SK-N-SH (cell line): Measurements from ENCODE around the gene SIX4. TPM values are rescaled to one million over a fixed set of nuclear protein-coding genes. Genes with fewer than 3 reads are reported as not detected.

Experiments used
- CTCF ChIA-PET: fragments of 300-600, 350-600 bp; formaldehyde crosslinking; extraction: SDS; loops from one replicate; lab custom pipeline; 2021; lab: Yijun Ruan, JAX
- POLR2A ChIA-PET: fragments of 350-600 bp; sonication (Branson Sonifier 250); formaldehyde crosslinking; extraction: SDS; loops from one replicate; lab custom pipeline; 2020; ENCODE audit warnings: antibody characterized with exemption, inconsistent platforms; lab: Yijun Ruan, JAX
- DNase-seq: peaks from one replicate; pipeline ENCODE4 v3.0.0; 2012
- H2AFZ ChIP-seq: fragments of 200-600 bp; sonication (generic); 2 replicates; pipeline ENCODE4 v1.8.1; 2016; ENCODE audit warnings: antibody characterized with exemption, mild to moderate bottlenecking, low read depth
- H3F3A ChIP-seq: fragments of 200-600 bp; sonication (generic); replicated peaks from 2 replicates; pipeline ENCODE3; 2016; ENCODE audit warnings: antibody characterized with exemption, mild to moderate bottlenecking; ENCODE audit not compliant: insufficient read depth
- H3K27ac ChIP-seq, 2 experiments: fragments of 200-500 bp in 1 of 2; fragments of 200-600 bp in 1 of 2; sonication (Bioruptor generic) in 1 of 2; sonication (generic), shearing (Covaris generic) in 1 of 2; 2 replicates each; pipeline versions ENCODE4 v1.5.1 to v1.6.1; 2014 to 2016; ENCODE audit warnings: low read depth in 2 of 2, inconsistent platforms in 1 of 2, low read length in 1 of 2, mild to moderate bottlenecking in 1 of 2, mixed read lengths in 1 of 2
- H3K27me3 ChIP-seq: fragments of 200-600 bp; sonication (generic), shearing (Covaris generic); 2 replicates; pipeline ENCODE4 v1.6.1; 2016; ENCODE audit warnings: mixed run types; ENCODE audit not compliant: insufficient read depth
- H3K36me3 ChIP-seq, 2 experiments: fragments of 200-500 bp in 1 of 2; fragments of 200-600 bp in 1 of 2; sonication (Bioruptor generic) in 1 of 2; sonication (generic) in 1 of 2; replicated peaks in 1 of 2; 2 replicates each; pipeline versions ENCODE3 to v1.5.1; 2014 to 2016; ENCODE audit warnings: low read length in 1 of 2, mild to moderate bottlenecking in 1 of 2; ENCODE audit not compliant: insufficient read depth in 2 of 2, control insufficient read depth in 1 of 2
- H3K4me1 ChIP-seq, 2 experiments: fragments of 200-500 bp in 1 of 2; fragments of 200-600 bp in 1 of 2; sonication (Bioruptor generic) in 1 of 2; sonication (generic), shearing (Covaris generic) in 1 of 2; 2 replicates each; pipeline versions ENCODE4 v1.5.1 to v1.6.1; 2014 to 2016; ENCODE audit warnings: low read depth in 1 of 2, low read length in 1 of 2, mixed run types in 1 of 2; ENCODE audit not compliant: insufficient read depth in 2 of 2, control insufficient read depth in 1 of 2
- H3K4me2 ChIP-seq: fragments of 200-600 bp; sonication (generic), shearing (Covaris generic); 2 replicates; pipeline ENCODE4 v1.6.1; 2017; ENCODE audit warnings: mixed run types
- H3K4me3 ChIP-seq, 2 experiments: fragments of 200-500 bp in 1 of 2; fragments of 200-600 bp in 1 of 2; sonication (Bioruptor generic) in 1 of 2; sonication (generic), shearing (Covaris generic) in 1 of 2; 2 replicates each; pipeline versions ENCODE4 v1.5.1 to v1.8.1; 2014 to 2016; ENCODE audit warnings: low read depth in 2 of 2, inconsistent platforms in 1 of 2, low read length in 1 of 2, mild to moderate bottlenecking in 1 of 2, mixed read lengths in 1 of 2, moderate library complexity in 1 of 2
- H3K79me2 ChIP-seq: fragments of 200-600 bp; sonication (generic); 2 replicates; pipeline ENCODE4 v1.8.1; 2017; ENCODE audit warnings: mild to moderate bottlenecking; ENCODE audit not compliant: insufficient read depth
- H3K9ac ChIP-seq: fragments of 200-600 bp; sonication (generic); 2 replicates; pipeline ENCODE4 v1.6.1; 2017; ENCODE audit warnings: mixed run types
- H3K9me2 ChIP-seq: fragments of 200-600 bp; sonication (generic); 2 replicates; pipeline ENCODE4 v1.6.1; 2017; ENCODE audit warnings: mixed run types
- H3K9me3 ChIP-seq: fragments of 200-600 bp; sonication (generic); 2 replicates; pipeline ENCODE4 v1.6.1; 2017; ENCODE audit warnings: mixed run types, mild to moderate bottlenecking, moderate library complexity
- H4K20me1 ChIP-seq: fragments of 200-600 bp; sonication (generic); 2 replicates; pipeline ENCODE4 v1.6.1; 2017; ENCODE audit warnings: mild to moderate bottlenecking, mixed run types; ENCODE audit not compliant: insufficient read depth
- CHD2 ChIP-seq: fragments of 150-350 bp; IDR thresholded peaks from 2 replicates; pipeline ENCODE4 v1.6.1; 2018; ENCODE audit warnings: low read length; ENCODE audit not compliant: partially characterized antibody
- EP300 ChIP-seq, 2 experiments: IDR thresholded peaks; 2 replicates each; pipeline versions ENCODE4 v1.4.0 to v1.6.1; 2012; ENCODE audit warnings: borderline replicate concordance in 1 of 2, low read depth in 1 of 2, low read length in 1 of 2
- FOSL2 ChIP-seq: IDR thresholded peaks from 2 replicates; pipeline ENCODE4 v1.4.0; 2012; ENCODE audit warnings: low read depth, mild to moderate bottlenecking, moderate library complexity, borderline replicate concordance
- FOXM1 ChIP-seq: IDR thresholded peaks from 2 replicates; pipeline ENCODE4 v1.4.0; 2012; ENCODE audit warnings: low read depth, mild to moderate bottlenecking
- GABPA ChIP-seq: IDR thresholded peaks from 2 replicates; pipeline ENCODE4 v1.4.0; 2012; ENCODE audit warnings: low read depth, mild to moderate bottlenecking
- IRF3 ChIP-seq: fragments of 150-350 bp; IDR thresholded peaks from 2 replicates; pipeline ENCODE4 v1.6.1; 2016; ENCODE audit warnings: mild to moderate bottlenecking, low read depth, low read length
- JUND ChIP-seq: IDR thresholded peaks from 2 replicates; pipeline ENCODE4 v1.4.0; 2012
- MXI1 ChIP-seq: IDR thresholded peaks from 2 replicates; pipeline ENCODE4 v1.6.1; 2012; ENCODE audit warnings: mild to moderate bottlenecking, low read depth, low read length, improper control_type of control experiment
- NFIC ChIP-seq: IDR thresholded peaks from 2 replicates; pipeline ENCODE4 v1.4.0; 2012; ENCODE audit warnings: borderline replicate concordance
- PBX3 ChIP-seq: IDR thresholded peaks from 2 replicates; pipeline ENCODE4; 2012
- POLR2AphosphoS5 ChIP-seq: IDR thresholded peaks from 2 replicates; pipeline ENCODE4 v1.6.1; 2012; ENCODE audit warnings: low read depth, low read length
- RAD21 ChIP-seq: IDR thresholded peaks from 2 replicates; pipeline ENCODE4 v1.6.1; 2012; ENCODE audit warnings: mild to moderate bottlenecking, low read length
- RCOR1 ChIP-seq: fragments of 150-350 bp; IDR thresholded peaks from 2 replicates; pipeline ENCODE4 v1.6.1; 2017; ENCODE audit warnings: antibody characterized with exemption, low read length
- REST ChIP-seq: IDR thresholded peaks from 2 replicates; pipeline ENCODE4 v1.6.1; 2012; ENCODE audit warnings: mild to moderate bottlenecking, low read depth, low read length, moderate library complexity
- SIN3A ChIP-seq: IDR thresholded peaks from 2 replicates; pipeline ENCODE4 v1.6.1; 2012; ENCODE audit warnings: low read depth, mild to moderate bottlenecking, low read length, moderate library complexity, borderline replicate concordance
- TCF12 ChIP-seq: IDR thresholded peaks from 2 replicates; pipeline ENCODE4 v1.4.0; 2012
- TEAD4 ChIP-seq: IDR thresholded peaks from 2 replicates; pipeline ENCODE4 v1.4.0; 2012; ENCODE audit warnings: mild to moderate bottlenecking, borderline replicate concordance; ENCODE audit not compliant: insufficient read depth
- USF1 ChIP-seq: IDR thresholded peaks from 2 replicates; pipeline ENCODE4 v1.4.0; 2012; ENCODE audit warnings: low read depth, borderline replicate concordance
- USF2 ChIP-seq: fragments of 150-350 bp; IDR thresholded peaks from 2 replicates; pipeline ENCODE4 v1.6.1; 2017; ENCODE audit warnings: antibody characterized with exemption, low read length, low read depth, borderline replicate concordance
- whole genome bisulfite sequencing: methylation state at CpG from one replicate; pipeline ENCODE4 v1.1.6; 2017; ENCODE audit warnings: low lambda C conversion rate; 5-methylcytosine and 5-hydroxymethylcytosine counted together
- polyA plus RNA-seq, 3 experiments: library from polyadenylated mRNA; depleted of rRNA; stranded (reverse); fragments of >200 nt; gene quantifications; 2 replicates each; pipeline ENCODE4 v1.2.3, GENCODE V29; 2012

SIX4 gene
- polyA plus RNA-seq, 1 of the 3 experiments (the other 2 are of a cell fraction): 3.3 TPM

GRCh38 chr14:60738843-60739508 is 14.8 kb upstream of the SIX4 start:
- no peak overlapping the region for H2AFZ ChIP-seq
- no peak for TF ChIP-seq NFIC
- TF ChIP-seq EP300 (IDR thresholded peaks at IDR 0.05; ENCODE audit: borderline replicate concordance in 1 of 2, low read depth in 1 of 2, low read length in 1 of 2): no peak
- TF ChIP-seq MXI1: no peak
- TF ChIP-seq GABPA: no peak
- TF ChIP-seq, all 33 proteins: peak for 0
- Histone ChIP-seq H3K27me3 (no peaks in the 10 kb centered on the region), H3K9me2 (no peaks in the 10 kb centered on the region), H3K4me1 (peaks cover 4 to 8% of the 10 kb centered on the region in 2 experiments; a peak in 3 of 4 replicates), H3K4me2 (no peak overlapping the region), H3K79me2 (peaks cover 93% of the 10 kb centered on the region), H3K36me3 (peaks cover 0 to 11% of the 10 kb centered on the region in 2 experiments), H3K27ac (no peak overlapping the region), H3F3A (peaks cover 11% of the 10 kb centered on the region), H4K20me1 (peaks cover 5% of the 10 kb centered on the region; the same call in 1 of the 2 replicates), H3K9me3 (no peaks in the 10 kb centered on the region), H3K9ac (no peak overlapping the region), H3K4me3 (no peak overlapping the region)
- ChIA-PET POLR2A (interaction anchor here (0.6 kb wide), 1 partner anchor 12 kb away, joined by 3 read pairs; no protein-coding TSS in a partner anchor), CTCF (interaction anchor here (1.0 kb wide), 1 partner anchor 115 kb away, joined by 3 read pairs; no protein-coding TSS in a partner anchor)
- 98% methylated on average over 4 of the region's 4 CpGs for WGBS
- no peak for DNase-seq

GRCh38 chr14:60736494-60736893 is 12.3 kb upstream of the SIX4 start:
- TF ChIP-seq USF2: no peak
- TF ChIP-seq TCF12: no peak
- no peak for TF ChIP-seq RCOR1
- TF ChIP-seq JUND: no peak
- no peak for TF ChIP-seq IRF3
- no peak for TF ChIP-seq USF1
- TF ChIP-seq FOSL2: no peak
- TF ChIP-seq FOXM1: no peak
- TF ChIP-seq GABPA: no peak
- no peak for TF ChIP-seq RAD21
- TF ChIP-seq PBX3: no peak
- no peak for TF ChIP-seq EP300 (IDR thresholded peaks at IDR 0.05; ENCODE audit: borderline replicate concordance in 1 of 2, low read depth in 1 of 2, low read length in 1 of 2)
- no peak for TF ChIP-seq CHD2
- TF ChIP-seq TEAD4: no peak
- TF ChIP-seq REST: no peak
- TF ChIP-seq SIN3A: no peak
- TF ChIP-seq POLR2AphosphoS5: no peak
- POLR2A ChIA-PET: no interaction called here
- H4K20me1 ChIP-seq: peaks cover 5% of the 10 kb centered on the region; the same call in 1 of the 2 replicates
- H3F3A ChIP-seq: peaks cover 11% of the 10 kb centered on the region
- H3K4me3 ChIP-seq: peak overlapping the region; percentile 85 to 99; a peak in 3 of 4 replicates
- 0 out of 2 replicates have a peak overlapping the region, but pooled peaks have one; percentile 48 for H2AFZ ChIP-seq
- whole genome bisulfite sequencing: 5% methylated on average over 4 of the region's 4 CpGs
- no peaks in the 10 kb centered on the region for H3K9me2 ChIP-seq
- CTCF ChIA-PET: interaction anchor here (0.9 to 1.5 kb wide), 2 partner anchors 12 to 111 kb away, joined by 3 read pairs; no protein-coding TSS in a partner anchor
- H3K9me3 ChIP-seq: no peaks in the 10 kb centered on the region
- H3K79me2 ChIP-seq: peaks cover 68% of the 10 kb centered on the region
- H3K9ac ChIP-seq: peak overlapping the region; percentile 84; the same call in 1 of the 2 replicates
- H3K4me1 ChIP-seq: peaks cover 5 to 8% of the 10 kb centered on the region in 2 experiments; a peak in 3 of 4 replicates
- peak overlapping the region; percentile 72 for H3K4me2 ChIP-seq
- no peak for DNase-seq
- no peaks in the 10 kb centered on the region for H3K36me3 ChIP-seq
- H3K27me3 ChIP-seq: no peaks in the 10 kb centered on the region
- peak overlapping the region; percentile 50 to 69; a peak in 3 of 4 replicates for H3K27ac ChIP-seq
